ENCODE data around the gene CCDC149.

CCDC149 gene

DNA sequence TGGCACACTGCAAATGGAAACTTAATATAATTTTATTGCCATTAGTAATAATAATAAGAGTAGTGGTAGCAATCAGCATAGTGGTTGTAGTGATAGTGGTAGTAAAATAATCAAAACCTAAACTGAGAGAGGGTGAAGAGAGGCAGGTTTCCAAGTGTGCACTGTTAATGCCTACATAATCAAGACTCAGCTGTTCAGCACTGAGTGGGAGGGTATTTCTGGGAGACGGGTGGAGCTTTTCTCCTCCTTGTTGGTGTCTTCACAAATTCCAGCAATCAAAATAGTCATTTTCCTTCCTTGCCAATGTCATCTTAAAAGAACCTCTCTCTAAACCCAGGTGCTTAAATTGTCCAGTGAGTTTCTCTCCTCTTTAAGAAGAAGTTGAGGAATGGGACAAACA, 18.6 kb downstream of the CCDC149 start:
- no peak overlapping the region for H3K4me3 ChIP-seq (ENCODE audit: low read depth, low read length)
- TF ChIP-seq, protein P1, sequence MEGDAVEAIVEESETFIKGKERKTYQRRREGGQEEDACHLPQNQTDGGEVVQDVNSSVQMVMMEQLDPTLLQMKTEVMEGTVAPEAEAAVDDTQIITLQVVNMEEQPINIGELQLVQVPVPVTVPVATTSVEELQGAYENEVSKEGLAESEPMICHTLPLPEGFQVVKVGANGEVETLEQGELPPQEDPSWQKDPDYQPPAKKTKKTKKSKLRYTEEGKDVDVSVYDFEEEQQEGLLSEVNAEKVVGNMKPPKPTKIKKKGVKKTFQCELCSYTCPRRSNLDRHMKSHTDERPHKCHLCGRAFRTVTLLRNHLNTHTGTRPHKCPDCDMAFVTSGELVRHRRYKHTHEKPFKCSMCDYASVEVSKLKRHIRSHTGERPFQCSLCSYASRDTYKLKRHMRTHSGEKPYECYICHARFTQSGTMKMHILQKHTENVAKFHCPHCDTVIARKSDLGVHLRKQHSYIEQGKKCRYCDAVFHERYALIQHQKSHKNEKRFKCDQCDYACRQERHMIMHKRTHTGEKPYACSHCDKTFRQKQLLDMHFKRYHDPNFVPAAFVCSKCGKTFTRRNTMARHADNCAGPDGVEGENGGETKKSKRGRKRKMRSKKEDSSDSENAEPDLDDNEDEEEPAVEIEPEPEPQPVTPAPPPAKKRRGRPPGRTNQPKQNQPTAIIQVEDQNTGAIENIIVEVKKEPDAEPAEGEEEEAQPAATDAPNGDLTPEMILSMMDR (IDR thresholded peaks at IDR 0.05; ENCODE audit: low read depth, low read length): no peak
- in situ Hi-C loops (cut with HindIII; ENCODE audit: low sequenced_read_pairs): no loop called here
- no peak for DNase-seq (ENCODE audit: low read depth, low spot score)

DNA sequence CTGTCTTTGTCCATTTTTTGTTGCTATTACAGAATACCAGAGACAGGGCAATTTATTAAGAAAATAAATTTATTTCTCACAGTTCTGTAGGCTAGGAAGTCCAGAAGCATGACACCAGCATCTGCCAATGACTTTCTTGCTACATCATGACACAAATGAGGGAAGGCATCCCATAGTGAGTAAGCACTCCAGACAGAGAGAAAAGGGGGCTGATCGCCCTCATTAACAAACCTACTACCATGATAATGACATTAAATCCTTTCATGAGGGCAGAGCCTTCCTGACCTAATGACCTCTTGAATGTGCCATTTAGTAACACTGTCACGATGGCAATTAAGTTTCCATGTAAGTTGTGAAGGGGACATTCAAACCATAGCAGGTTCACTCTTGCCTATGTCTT, 20.1 kb downstream of the CCDC149 start:
- TF ChIP-seq, protein P1 (IDR thresholded peaks at IDR 0.05; ENCODE audit: low read depth, low read length): no peak
- no peak for DNase-seq (ENCODE audit: low read depth, low spot score)
- no peak overlapping the region for H3K4me3 ChIP-seq (ENCODE audit: low read depth, low read length)
- in situ Hi-C loops (cut with HindIII; ENCODE audit: low sequenced_read_pairs): no loop called here

DNA sequence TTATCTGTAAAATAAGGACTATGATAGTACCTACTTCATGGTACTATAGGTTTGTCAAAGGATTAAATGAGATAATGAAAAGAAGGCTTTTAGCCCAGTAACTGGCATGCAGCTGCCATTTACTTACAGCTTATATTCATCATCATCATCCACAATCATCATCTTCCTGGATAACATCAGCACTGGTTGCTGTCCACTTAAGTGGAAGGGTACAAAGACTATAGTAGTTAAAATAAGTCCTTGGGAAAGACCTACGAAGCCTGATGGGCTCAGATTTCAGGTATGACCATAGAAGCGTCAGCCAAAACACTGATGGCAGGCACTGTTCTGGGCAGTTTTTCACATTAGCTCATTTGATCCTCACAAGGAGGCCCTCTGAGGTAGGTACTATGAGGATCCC, 20.6 kb downstream of the CCDC149 start:
- TF ChIP-seq, protein P1 (IDR thresholded peaks at IDR 0.05; ENCODE audit: low read depth, low read length): no peak
- DNase-seq (ENCODE audit: low read depth, low spot score): no peak
- in situ Hi-C loops (cut with HindIII; ENCODE audit: low sequenced_read_pairs): no loop called here
- no peak overlapping the region for H3K4me3 ChIP-seq (ENCODE audit: low read depth, low read length)

DNA sequence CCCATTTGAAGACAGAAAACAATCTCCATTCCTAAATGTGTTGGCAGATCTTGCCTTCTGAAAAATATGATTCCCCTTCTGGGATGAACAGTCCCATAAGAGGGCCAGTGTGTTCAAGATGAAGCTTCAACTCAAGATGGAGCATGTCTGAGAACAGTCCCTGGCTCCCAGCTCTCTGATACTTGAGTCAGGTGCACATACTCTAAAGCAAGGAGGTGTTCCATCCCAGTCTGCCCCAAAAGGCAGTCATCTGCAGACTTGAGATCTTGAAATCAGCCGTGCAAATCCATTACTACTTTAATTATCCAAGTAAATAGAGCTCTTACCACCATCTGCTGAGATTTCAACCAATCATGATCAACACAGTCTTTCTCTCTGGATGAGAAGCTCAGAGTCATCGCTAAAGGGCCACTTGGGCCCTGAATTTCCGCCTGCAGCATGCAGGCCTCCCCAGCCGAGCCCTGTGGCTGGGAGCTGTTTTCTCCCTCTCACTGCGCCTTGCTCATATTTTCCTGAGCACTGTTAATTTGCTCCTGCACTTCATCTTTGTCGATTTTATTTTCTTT, 22.2 kb downstream of the CCDC149 start:
- no peak for DNase-seq (ENCODE audit: low read depth, low spot score)
- in situ Hi-C loops (cut with HindIII; ENCODE audit: low sequenced_read_pairs): no loop called here
- H3K4me3 ChIP-seq (ENCODE audit: low read depth, low read length): no peak overlapping the region
- TF ChIP-seq, protein P1 (IDR thresholded peaks at IDR 0.05; ENCODE audit: low read depth, low read length): no peak

DNA sequence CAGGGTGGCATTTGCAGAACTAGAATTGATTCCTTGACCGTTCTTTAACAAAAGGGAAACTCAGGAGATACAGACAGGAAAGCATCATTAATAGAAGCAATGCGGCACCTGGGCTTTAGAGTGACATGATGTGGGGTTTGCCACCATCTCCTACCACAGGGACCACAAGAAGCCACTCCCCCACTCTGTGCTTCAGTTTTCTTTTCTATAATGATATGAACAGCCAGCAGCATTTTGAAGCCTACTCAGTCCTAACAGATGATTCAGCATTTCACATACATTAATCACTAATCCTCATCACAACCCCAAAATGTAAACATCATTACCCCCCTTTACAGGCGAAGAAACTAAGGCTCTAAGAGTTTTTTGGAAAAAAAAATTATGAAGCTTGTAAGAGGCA, 22.9 kb downstream of the CCDC149 start:
- no peak for DNase-seq (ENCODE audit: low read depth, low spot score)
- in situ Hi-C loops (cut with HindIII; ENCODE audit: low sequenced_read_pairs): no loop called here
- no peak overlapping the region for H3K4me3 ChIP-seq (ENCODE audit: low read depth, low read length)
- TF ChIP-seq, protein P1 (IDR thresholded peaks at IDR 0.05; ENCODE audit: low read depth, low read length): no peak

DNA sequence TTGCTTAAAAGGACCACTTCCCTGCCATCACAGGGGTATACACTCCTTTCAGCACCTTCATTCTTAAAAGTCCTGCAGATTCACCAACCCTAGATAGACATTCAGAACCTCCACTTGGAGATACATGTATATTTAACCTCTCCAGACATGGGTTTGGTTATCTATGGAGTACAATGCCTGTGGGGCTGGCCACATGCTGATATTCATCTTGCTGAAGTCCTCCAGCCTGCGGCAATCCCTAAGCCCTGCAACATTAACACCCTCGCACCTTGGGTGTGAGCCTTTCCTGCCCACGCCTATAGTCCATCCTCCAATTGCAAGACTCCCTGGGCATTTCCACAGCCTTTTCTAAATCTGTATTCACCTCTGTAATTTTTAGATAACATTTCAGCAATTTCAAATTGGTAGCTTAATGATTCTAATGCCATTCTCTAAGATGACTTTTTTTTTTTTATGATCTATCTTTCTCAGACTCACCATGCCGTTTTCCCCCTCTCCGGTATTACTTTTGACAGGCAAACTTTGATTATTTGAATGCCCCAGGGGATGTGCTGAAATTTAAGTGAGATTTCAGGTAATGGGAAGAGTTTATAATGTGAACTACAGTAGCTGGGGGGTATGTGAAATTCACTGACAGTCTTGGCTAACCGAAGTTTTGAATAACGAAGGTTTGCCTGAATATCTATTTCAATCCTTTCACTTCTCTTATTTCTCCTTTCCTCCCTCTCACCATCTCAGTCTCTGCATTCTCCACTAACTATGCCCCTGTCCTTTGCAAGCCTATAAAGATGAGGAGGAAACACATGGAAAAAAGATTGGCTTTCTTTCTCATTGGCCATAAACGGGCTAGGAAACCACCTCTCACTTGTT, 24.1 kb downstream of the CCDC149 start:
- TF ChIP-seq, protein P1 (IDR thresholded peaks at IDR 0.05; ENCODE audit: low read depth, low read length): no peak
- in situ Hi-C loops (cut with HindIII; ENCODE audit: low sequenced_read_pairs): no loop called here
- DNase-seq (ENCODE audit: low read depth, low spot score): no peak
- no peak overlapping the region for H3K4me3 ChIP-seq (ENCODE audit: low read depth, low read length)
